B cell (primary cell): ENCODE measurements around the gene CYP4F3. TPM values are rescaled to one million over a fixed set of nuclear protein-coding genes. Genes with fewer than 3 reads are reported as not detected.

Experiments
- ATAC-seq: fragments of 200-7000 bp; cut with Tn5 transposase; one replicate; pipeline ENCODE4 v1.10.0; 2021; ENCODE audit warnings: low read depth, mild to moderate bottlenecking, moderate number of reproducible peaks, moderate library complexity
- CTCF ChIA-PET: fragments of 350-600 bp; sonication (Branson Sonifier 250); formaldehyde crosslinking; loops from one replicate; lab custom pipeline; 2021; ENCODE audit warnings: antibody characterized with exemption, inconsistent platforms; lab: Charles Lee
- POLR2A ChIA-PET: fragments of 350-600 bp; sonication (Branson Sonifier 250); formaldehyde crosslinking; loops from one replicate; lab custom pipeline; 2021; ENCODE audit warnings: antibody characterized with exemption; lab: Charles Lee
- DNase-seq: peaks from one replicate; pipeline ENCODE4 v3.0.0; 2013
- H2AFZ ChIP-seq: 2 replicates; pipeline ENCODE4 v1.6.1; 2012; ENCODE audit warnings: mild to moderate bottlenecking, low read depth, low read length; ENCODE audit not compliant: insufficient read depth, poor library complexity, severe bottlenecking
- H3K27ac ChIP-seq, 2 donors: 1 replicate in 1 of 2; 2 replicates in 1 of 2; pipeline ENCODE4 v1.5.1; 2012 to 2013; ENCODE audit warnings: low read length in 2 of 2, mild to moderate bottlenecking in 2 of 2, moderate library complexity in 1 of 2
- H3K27me3 ChIP-seq, 4 experiments: fragments of 200-600 bp in 1 of 4; sonication (generic) in 1 of 4; replicated peaks in 1 of 4; 1 replicate in 2 of 4; 2 replicates in 2 of 4; pipeline versions ENCODE4 v1.6.1 to v1.7.0; 2013 to 2016; ENCODE audit warnings: low read length in 3 of 4, mild to moderate bottlenecking in 2 of 4, mixed read lengths in 1 of 4, moderate library complexity in 1 of 4; ENCODE audit not compliant: insufficient read depth in 4 of 4, control insufficient read depth in 3 of 4; ENCODE audit errors: control extremely low read depth in 1 of 4
- H3K36me3 ChIP-seq, 2 experiments: replicated peaks in 1 of 2; 1 replicate in 1 of 2; 2 replicates in 1 of 2; pipeline versions ENCODE4 v1.6.1 to v1.7.1; 2013; ENCODE audit warnings: low read length in 1 of 2; ENCODE audit not compliant: insufficient read depth in 2 of 2, control insufficient read depth in 1 of 2; ENCODE audit errors: control extremely low read depth in 1 of 2, extremely low read depth in 1 of 2
- H3K4me1 ChIP-seq, 2 donors: fragments of 200-600 bp in 1 of 2; sonication (generic) in 1 of 2; 1 replicate in 1 of 2; 2 replicates in 1 of 2; pipeline versions ENCODE4 v1.5.1 to v1.6.1; 2013 to 2017; ENCODE audit warnings: low read length in 2 of 2; ENCODE audit not compliant: control insufficient read depth in 2 of 2, insufficient read depth in 2 of 2
- H3K4me2 ChIP-seq: replicated peaks from 2 replicates; pipeline ENCODE3; 2012; ENCODE audit warnings: mild to moderate bottlenecking, low read depth, low read length; ENCODE audit not compliant: poor library complexity, severe bottlenecking
- H3K4me3 ChIP-seq, 5 experiments: fragments of 200-600 bp in 1 of 5; sonication (generic) in 1 of 5; 1 replicate in 3 of 5; 2 replicates in 2 of 5; pipeline versions ENCODE4 v1.5.1 to v1.7.0; 2011 to 2016; ENCODE audit warnings: low read length in 4 of 5, mild to moderate bottlenecking in 4 of 5, low read depth in 2 of 5, control low read depth in 1 of 5, moderate library complexity in 1 of 5; ENCODE audit not compliant: insufficient read depth in 1 of 5; ENCODE audit errors: control extremely low read depth in 1 of 5, extremely low read depth in 1 of 5
- H3K79me2 ChIP-seq: fragments of 200-600 bp; sonication (generic); one replicate; pipeline ENCODE4 v1.6.0; 2016; ENCODE audit warnings: low read length; ENCODE audit not compliant: control insufficient read depth, insufficient read depth
- H3K9ac ChIP-seq: fragments of 200-600 bp; sonication (generic); 2 replicates; pipeline ENCODE4 v1.6.1; 2017; ENCODE audit warnings: mild to moderate bottlenecking, low read length, moderate library complexity
- H3K9me3 ChIP-seq, 3 donors: one replicate each; pipeline versions ENCODE4 v1.6.1 to v1.7.1; 2013; ENCODE audit warnings: low read length in 2 of 3; ENCODE audit not compliant: control insufficient read depth in 2 of 3, insufficient read depth in 1 of 3; ENCODE audit errors: control extremely low read depth in 1 of 3
- H4K20me1 ChIP-seq: 2 replicates; pipeline ENCODE4 v1.6.0; 2012; ENCODE audit warnings: mild to moderate bottlenecking, low read length; ENCODE audit not compliant: insufficient read depth, control insufficient read depth, poor library complexity, severe bottlenecking
- H3K27ac Mint-ChIP-seq: one replicate; pipeline ENCODE4 v1.8.0; 2021; ENCODE audit warnings: mixed read lengths
- H3K27me3 Mint-ChIP-seq: one replicate; pipeline ENCODE4 v1.8.0; 2021; ENCODE audit warnings: mixed read lengths
- H3K4me1 Mint-ChIP-seq: one replicate; pipeline ENCODE4 v1.8.0; 2021; ENCODE audit warnings: mixed read lengths
- H3K4me3 Mint-ChIP-seq: one replicate; pipeline ENCODE4 v1.8.0; 2021; ENCODE audit warnings: mixed read lengths
- H3K9me3 Mint-ChIP-seq: one replicate; pipeline ENCODE4 v1.8.0; 2022; ENCODE audit warnings: mixed read lengths; ENCODE audit not compliant: insufficient read depth
- EZH2 ChIP-seq: IDR thresholded peaks from 2 replicates; pipeline ENCODE4 v1.6.1; 2012; ENCODE audit warnings: borderline replicate concordance, low read depth, mild to moderate bottlenecking, moderate library complexity, low read length; ENCODE audit not compliant: insufficient read depth, poor library complexity, severe bottlenecking
- WGBS: methylation state at CpG from one replicate; pipeline ENCODE4 v1.1.5; 2013; ENCODE audit warnings: missing lambda C conversion rate; ENCODE audit not compliant: insufficient coverage; 5-methylcytosine and 5-hydroxymethylcytosine counted together
- intact Hi-C: fragments of 100-400 bp; cut with micrococcal nuclease; formaldehyde crosslinking; loops from one replicate; pipeline ENCODE4 v1.10.0; 2022
- polyA plus RNA-seq: library from polyadenylated mRNA; depleted of rRNA; stranded (reverse); fragments of >200 nt; gene quantifications from 2 replicates; pipeline ENCODE4 v1.2.3, GENCODE V29; 2012
- total RNA-seq, 2 donors: library from RNA; stranded (reverse); fragments of 120-200 nt in 1 of 2; gene quantifications; 1 replicate in 1 of 2; 2 replicates in 1 of 2; pipeline versions ENCODE4 v1.2.3 to v1.2.4, GENCODE V29; 2013 to 2022
- TF ChIP-seq, protein P1 (sequence below): fragments of 200-600 bp; IDR thresholded peaks from one replicate; pipeline ENCODE4 v1.8.0; 2022; ENCODE audit warnings: antibody characterized with exemption, mild to moderate bottlenecking

The CYP4F3 gene
- total and polyA plus RNA-seq, 2 donors (not counting 1 experiment from before 2014, with no cell fraction given): not detected

DNA sequence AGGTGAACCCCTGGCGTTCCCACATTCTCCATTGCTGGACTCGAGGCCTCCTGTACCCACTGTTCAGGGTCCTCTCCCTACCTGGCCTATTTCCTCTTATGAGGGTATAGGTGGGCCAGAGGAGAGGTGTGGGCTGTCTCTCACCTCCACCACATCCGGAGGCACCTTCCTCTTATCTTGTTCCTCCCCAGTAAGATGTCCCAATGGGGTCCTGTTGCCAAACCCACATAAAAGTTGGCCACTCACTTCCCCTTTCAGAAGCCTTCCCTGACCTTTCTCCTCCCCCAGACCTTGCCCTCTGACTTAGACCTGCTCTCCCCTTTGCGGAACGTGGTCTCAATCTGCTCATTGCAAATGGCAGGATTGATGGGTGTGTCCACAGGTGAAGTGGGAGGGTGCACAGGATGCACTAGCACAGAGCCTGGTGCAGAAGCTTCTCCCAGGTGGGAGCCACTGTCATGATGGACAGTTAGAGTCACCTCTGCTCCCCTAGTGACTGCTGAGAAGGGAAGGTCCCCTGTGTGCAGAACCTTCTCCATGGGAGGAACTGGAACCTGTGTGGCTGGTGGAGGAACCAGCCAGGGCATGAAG lies 1.3 kb downstream of the CYP4F3 start:
- no peak for ATAC-seq
- 33% methylated on average over 1 of the region's 5 CpGs for WGBS

DNA sequence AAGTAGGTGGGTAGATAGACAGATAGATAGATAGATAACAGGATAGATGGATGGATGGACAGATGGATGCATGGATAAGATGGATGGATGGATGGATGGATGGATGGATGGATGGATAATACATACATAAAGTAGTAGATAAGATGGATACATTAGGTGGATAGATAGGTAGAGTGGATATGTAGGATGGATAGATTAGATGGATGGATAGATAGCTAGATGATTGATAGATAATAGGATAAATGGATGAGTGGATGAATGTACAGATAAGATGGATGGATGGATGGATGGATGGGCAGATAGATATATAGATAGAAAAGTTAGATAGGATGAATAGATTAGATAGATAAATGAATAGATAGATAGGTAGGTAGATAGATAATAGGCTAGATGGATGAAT lies 2.1 kb downstream of the CYP4F3 start:
- H3K27ac Mint-ChIP-seq: no peak overlapping the region

More for the DNA sequence above, 1.3 kb downstream of the CYP4F3 start:
- H3K4me2 ChIP-seq: no peak overlapping the region
- intact Hi-C loops: no loop called here
- Mint-ChIP-seq H3K27me3 (peaks cover 31% of the 10 kb centered on the region), H3K4me1 (peaks cover 5% of the 10 kb centered on the region), H3K4me3 (no peak overlapping the region), H3K9me3 (no peaks in the 10 kb centered on the region), H3K27ac (no peak overlapping the region)
- H3K27ac ChIP-seq: no peak overlapping the region
- H3K9ac ChIP-seq: no peak overlapping the region
- POLR2A ChIA-PET: no interaction called here
- H3K27me3 ChIP-seq: peaks cover 0 to 29% (median 0%) of the 10 kb centered on the region in 4 experiments
- CTCF ChIA-PET: no interaction called here
- DNase-seq: no peak
- peaks cover 3 to 16% of the 10 kb centered on the region in 2 donors for H3K4me1 ChIP-seq
- no peak overlapping the region for H2AFZ ChIP-seq
- H3K79me2 ChIP-seq: no peaks in the 10 kb centered on the region
- H3K9me3 ChIP-seq: peaks cover 0 to 14% (median 0%) of the 10 kb centered on the region in 3 donors
- no peaks in the 10 kb centered on the region for H4K20me1 ChIP-seq
- no peaks in the 10 kb centered on the region for H3K36me3 ChIP-seq
- H3K4me3 ChIP-seq: no peak overlapping the region
- TF ChIP-seq, protein P1, sequence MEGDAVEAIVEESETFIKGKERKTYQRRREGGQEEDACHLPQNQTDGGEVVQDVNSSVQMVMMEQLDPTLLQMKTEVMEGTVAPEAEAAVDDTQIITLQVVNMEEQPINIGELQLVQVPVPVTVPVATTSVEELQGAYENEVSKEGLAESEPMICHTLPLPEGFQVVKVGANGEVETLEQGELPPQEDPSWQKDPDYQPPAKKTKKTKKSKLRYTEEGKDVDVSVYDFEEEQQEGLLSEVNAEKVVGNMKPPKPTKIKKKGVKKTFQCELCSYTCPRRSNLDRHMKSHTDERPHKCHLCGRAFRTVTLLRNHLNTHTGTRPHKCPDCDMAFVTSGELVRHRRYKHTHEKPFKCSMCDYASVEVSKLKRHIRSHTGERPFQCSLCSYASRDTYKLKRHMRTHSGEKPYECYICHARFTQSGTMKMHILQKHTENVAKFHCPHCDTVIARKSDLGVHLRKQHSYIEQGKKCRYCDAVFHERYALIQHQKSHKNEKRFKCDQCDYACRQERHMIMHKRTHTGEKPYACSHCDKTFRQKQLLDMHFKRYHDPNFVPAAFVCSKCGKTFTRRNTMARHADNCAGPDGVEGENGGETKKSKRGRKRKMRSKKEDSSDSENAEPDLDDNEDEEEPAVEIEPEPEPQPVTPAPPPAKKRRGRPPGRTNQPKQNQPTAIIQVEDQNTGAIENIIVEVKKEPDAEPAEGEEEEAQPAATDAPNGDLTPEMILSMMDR: no peak
- TF ChIP-seq EZH2: no peak

More for the DNA sequence above, 2.1 kb downstream of the CYP4F3 start:
- no peak overlapping the region for H2AFZ ChIP-seq
- intact Hi-C loops: no loop called here
- H3K4me1 Mint-ChIP-seq: peaks cover 5% of the 10 kb centered on the region
- H3K9me3 Mint-ChIP-seq: no peaks in the 10 kb centered on the region
- DNase-seq (no peak), ATAC-seq (no peak)
- no peak overlapping the region for H3K4me3 Mint-ChIP-seq
- no peak overlapping the region for H3K4me2 ChIP-seq
- H3K4me1 ChIP-seq: peaks cover 3 to 16% of the 10 kb centered on the region in 2 donors
- POLR2A ChIA-PET: no interaction called here
- TF ChIP-seq EZH2: no peak
- TF ChIP-seq, protein P1: no peak
- peaks cover 0 to 28% (median 0%) of the 10 kb centered on the region in 4 experiments for H3K27me3 ChIP-seq
- H4K20me1 ChIP-seq: no peaks in the 10 kb centered on the region
- H3K27ac ChIP-seq: no peak overlapping the region
- H3K79me2 ChIP-seq: no peaks in the 10 kb centered on the region
- H3K27me3 Mint-ChIP-seq: peaks cover 25% of the 10 kb centered on the region
- H3K4me3 ChIP-seq: no peak overlapping the region
- CTCF ChIA-PET: no interaction called here
- peaks cover 0 to 14% (median 0%) of the 10 kb centered on the region in 3 donors for H3K9me3 ChIP-seq
- H3K9ac ChIP-seq: no peak overlapping the region
- no peaks in the 10 kb centered on the region for H3K36me3 ChIP-seq
